GM23338 (cell line): ENCODE data around the gene E2F3. TPM values are rescaled to one million over a fixed set of nuclear protein-coding genes. Genes with fewer than 3 reads are reported as not detected.

Experiments
- ATAC-seq: fragments of 200-7000 bp; cut with Tn5 transposase; 3 replicates; pipeline ENCODE4 v1.9.1; 2020
- DNase-seq: peaks from one replicate; pipeline ENCODE4 v3.0.0-alpha.2; 2015; ENCODE audit warnings: low spot score
- H2AFZ ChIP-seq: fragments of 200-600 bp; sonication (generic); 2 replicates; pipeline ENCODE4 v1.8.0; 2016; ENCODE audit warnings: antibody characterized with exemption, mild to moderate bottlenecking, moderate library complexity
- H3F3A ChIP-seq: fragments of 200-600 bp; sonication (generic); replicated peaks from 2 replicates; pipeline ENCODE4 v1.8.0; 2017; ENCODE audit warnings: antibody characterized with exemption, mixed run types, low read depth
- H3K27ac ChIP-seq: fragments of 200-600 bp; sonication (generic); 2 replicates; pipeline ENCODE4 v1.6.1; 2016; ENCODE audit warnings: low read depth
- H3K27me3 ChIP-seq: fragments of 200-600 bp; sonication (generic); 2 replicates; pipeline ENCODE4 v1.8.0; 2016; ENCODE audit warnings: mild to moderate bottlenecking, mixed run types, moderate library complexity; ENCODE audit not compliant: insufficient read depth
- H3K36me3 ChIP-seq: fragments of 200-600 bp; sonication (generic); 2 replicates; pipeline ENCODE4 v1.8.0; 2016; ENCODE audit warnings: mild to moderate bottlenecking; ENCODE audit not compliant: insufficient read depth
- H3K4me1 ChIP-seq: fragments of 200-600 bp; sonication (generic); 2 replicates; pipeline ENCODE4 v1.8.0; 2016; ENCODE audit warnings: mild to moderate bottlenecking, moderate library complexity; ENCODE audit not compliant: insufficient read depth
- H3K4me2 ChIP-seq: fragments of 200-600 bp; sonication (generic); 2 replicates; pipeline ENCODE4 v1.7.1; 2017; ENCODE audit warnings: mixed run types
- H3K4me3 ChIP-seq: fragments of 200-600 bp; sonication (generic); 2 replicates; pipeline ENCODE4 v1.6.1; 2016; ENCODE audit warnings: mixed run types
- H3K79me2 ChIP-seq: fragments of 200-600 bp; sonication (generic); replicated peaks from 2 replicates; pipeline ENCODE4 v1.8.0; 2017; ENCODE audit warnings: mild to moderate bottlenecking; ENCODE audit not compliant: insufficient read depth
- H3K9me2 ChIP-seq: fragments of 200-600 bp; sonication (generic); 2 replicates; pipeline ENCODE4 v1.8.0; 2017; ENCODE audit not compliant: insufficient read depth
- H4K20me1 ChIP-seq: fragments of 200-600 bp; sonication (generic); replicated peaks from 2 replicates; pipeline ENCODE4 v1.8.0; 2017; ENCODE audit warnings: mild to moderate bottlenecking; ENCODE audit not compliant: insufficient read depth
- H3K27ac Mint-ChIP-seq: 2 replicates; pipeline ENCODE4 v1.8.0; 2020; ENCODE audit warnings: inconsistent platforms, mild to moderate bottlenecking, moderate library complexity, mixed read lengths
- H3K27me3 Mint-ChIP-seq: 3 replicates; pipeline ENCODE4 v1.8.0; 2022; ENCODE audit warnings: low read depth, mild to moderate bottlenecking, moderate library complexity, mixed read lengths, inconsistent platforms; ENCODE audit not compliant: insufficient read depth, poor library complexity
- H3K36me3 Mint-ChIP-seq: 3 replicates; pipeline ENCODE4 v1.8.0; 2021; ENCODE audit warnings: low read depth, mild to moderate bottlenecking, inconsistent platforms, moderate library complexity, mixed read lengths
- H3K4me1 Mint-ChIP-seq: 3 replicates; pipeline ENCODE4 v1.8.0; 2020; ENCODE audit warnings: mild to moderate bottlenecking, inconsistent platforms, mixed read lengths
- H3K4me3 Mint-ChIP-seq: 3 replicates; pipeline ENCODE4 v1.8.0; 2021; ENCODE audit warnings: moderate library complexity, mild to moderate bottlenecking, inconsistent platforms, mixed read lengths
- H3K9me3 Mint-ChIP-seq: 3 replicates; pipeline ENCODE4 v1.8.0; 2020; ENCODE audit warnings: moderate library complexity, mild to moderate bottlenecking, inconsistent platforms, mixed read lengths
- CREB1 ChIP-seq: fragments of 250-450 bp; sonication (Bioruptor Pico); IDR thresholded peaks from 2 replicates; pipeline ENCODE4 v1.5.0; 2020; ENCODE audit warnings: low read depth, mild to moderate bottlenecking, moderate library complexity
- EZH2 ChIP-seq: fragments of 200-600 bp; sonication (generic); IDR thresholded peaks from one replicate; pipeline ENCODE4 v1.8.0; 2017; ENCODE audit warnings: antibody characterized with exemption, mild to moderate bottlenecking, low read depth; ENCODE audit not compliant: unreplicated experiment
- EZH2phosphoT487 ChIP-seq: fragments of 200-600 bp; sonication (generic); IDR thresholded peaks from one replicate; pipeline ENCODE4 v1.8.1; 2018; ENCODE audit warnings: antibody characterized with exemption; ENCODE audit not compliant: unreplicated experiment
- JUNB ChIP-seq: IDR thresholded peaks from one replicate; pipeline ENCODE4 v1.6.1; 2016; ENCODE audit warnings: antibody characterized with exemption; ENCODE audit not compliant: unreplicated experiment
- NANOG ChIP-seq: IDR thresholded peaks from 2 replicates; pipeline ENCODE4 v1.6.1; 2016; ENCODE audit warnings: antibody characterized with exemption, borderline replicate concordance
- POLR2AphosphoS5 ChIP-seq: IDR thresholded peaks from 2 replicates; pipeline ENCODE4 v1.6.1; 2016; ENCODE audit warnings: antibody characterized with exemption, low read depth
- STAT1 ChIP-seq: IDR thresholded peaks from one replicate; pipeline ENCODE4 v1.6.1; 2016; ENCODE audit warnings: antibody characterized with exemption; ENCODE audit not compliant: unreplicated experiment
- ZNF114 ChIP-seq: fragments of 250-450 bp; sonication (Bioruptor Pico); IDR thresholded peaks from 2 replicates; pipeline ENCODE4 v1.5.0; 2020; ENCODE audit warnings: mild to moderate bottlenecking, moderate library complexity
- ZNF331 ChIP-seq: fragments of 250-450 bp; sonication (Bioruptor Pico); IDR thresholded peaks from 2 replicates; pipeline ENCODE4 v1.5.0; 2020; ENCODE audit warnings: low read depth, mild to moderate bottlenecking, moderate library complexity
- polyA plus RNA-seq: library from polyadenylated mRNA; unstranded; fragments of >200 nt; fragmentation: Nextera tagmentation; extraction: Ambion mirVana; gene quantifications from 2 replicates; pipeline ENCODE4 v1.2.1, GENCODE V29; 2016
- total RNA-seq: library from RNA; depleted of rRNA; stranded (reverse); fragments of >200 nt; shearing (Covaris generic); gene quantifications from 2 replicates; pipeline ENCODE4 v1.2.3, GENCODE V29; 2014
- TF ChIP-seq, protein P1 (sequence below): fragments of 250-450 bp; sonication (Bioruptor Pico); IDR thresholded peaks from 2 replicates; pipeline ENCODE4 v1.5.0; 2020; ENCODE audit warnings: mild to moderate bottlenecking, moderate library complexity
- TF ChIP-seq, protein P2 (sequence below): IDR thresholded peaks from 2 replicates; pipeline ENCODE4 v1.6.1; 2016; ENCODE audit warnings: antibody characterized with exemption
- TF ChIP-seq, protein P3 (sequence below): IDR thresholded peaks from one replicate; pipeline ENCODE4 v1.6.1; 2018; ENCODE audit warnings: antibody characterized with exemption; ENCODE audit not compliant: unreplicated experiment
- TF ChIP-seq, protein P4 (sequence below), 2 experiments: fragments of 200-600 bp in 1 of 2; sonication (generic) in 1 of 2; conservative IDR thresholded peaks; 2 replicates each; pipeline versions ENCODE4 v1.5.1 to v1.6.1; 2016 to 2017; ENCODE audit warnings: antibody characterized with exemption in 2 of 2, low read depth in 2 of 2, mild to moderate bottlenecking in 2 of 2, moderate library complexity in 1 of 2

The E2F3 gene
- total and polyA plus RNA-seq, 2 experiments from 2014 or later, result 27.2 to 33.5 TPM

DNA sequence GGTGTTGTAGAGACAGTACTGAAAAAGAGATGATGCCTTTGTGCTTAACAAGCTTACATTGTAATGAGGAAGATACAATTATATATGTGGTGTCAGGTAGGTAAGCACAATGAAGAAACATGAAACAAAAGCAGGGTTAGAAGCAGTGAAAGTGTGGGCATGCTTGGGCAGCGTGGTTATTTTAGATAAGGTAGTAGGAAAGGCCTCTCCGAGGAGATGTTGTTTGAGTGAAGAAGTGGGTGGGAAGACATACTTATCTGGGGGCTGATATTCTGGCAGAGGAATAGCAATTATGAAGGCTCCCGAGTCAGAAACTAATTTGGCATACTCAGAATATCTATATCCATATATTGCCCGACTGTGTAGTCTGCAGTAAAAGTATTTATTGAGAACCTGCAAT is 137.2 kb downstream of the E2F3 start:
- H3K4me2 ChIP-seq, result no peak overlapping the region
- peaks cover 12% of the 10 kb centered on the region for H4K20me1 ChIP-seq
- H3K4me3 ChIP-seq, result no peak overlapping the region
- Mint-ChIP-seq H3K9me3 (no peaks in the 10 kb centered on the region), H3K36me3 (peaks cover 13% of the 10 kb centered on the region; the same call in 1 of the 3 replicates), H3K27ac (no peak overlapping the region), H3K4me3 (no peak overlapping the region), H3K27me3 (peaks cover 6% of the 10 kb centered on the region), H3K4me1 (peaks cover 5% of the 10 kb centered on the region; the same call in 2 of the 3 replicates)
- H3K27ac ChIP-seq, result peak overlapping the region; percentile 45
- no peaks in the 10 kb centered on the region for H3K36me3 ChIP-seq
- peaks cover 90% of the 10 kb centered on the region for H3K79me2 ChIP-seq
- no peaks in the 10 kb centered on the region for H3K9me2 ChIP-seq
- H3K4me1 ChIP-seq, result peaks cover 8% of the 10 kb centered on the region; the same call in 1 of the 2 replicates
- ATAC-seq (no peak), DNase-seq (no peak)
- no peak overlapping the region for H2AFZ ChIP-seq
- no peaks in the 10 kb centered on the region for H3K27me3 ChIP-seq
- no peaks in the 10 kb centered on the region for H3F3A ChIP-seq
- no peak for TF ChIP-seq EZH2phosphoT487
- no peak for TF ChIP-seq ZNF114
- TF ChIP-seq, protein P1, sequence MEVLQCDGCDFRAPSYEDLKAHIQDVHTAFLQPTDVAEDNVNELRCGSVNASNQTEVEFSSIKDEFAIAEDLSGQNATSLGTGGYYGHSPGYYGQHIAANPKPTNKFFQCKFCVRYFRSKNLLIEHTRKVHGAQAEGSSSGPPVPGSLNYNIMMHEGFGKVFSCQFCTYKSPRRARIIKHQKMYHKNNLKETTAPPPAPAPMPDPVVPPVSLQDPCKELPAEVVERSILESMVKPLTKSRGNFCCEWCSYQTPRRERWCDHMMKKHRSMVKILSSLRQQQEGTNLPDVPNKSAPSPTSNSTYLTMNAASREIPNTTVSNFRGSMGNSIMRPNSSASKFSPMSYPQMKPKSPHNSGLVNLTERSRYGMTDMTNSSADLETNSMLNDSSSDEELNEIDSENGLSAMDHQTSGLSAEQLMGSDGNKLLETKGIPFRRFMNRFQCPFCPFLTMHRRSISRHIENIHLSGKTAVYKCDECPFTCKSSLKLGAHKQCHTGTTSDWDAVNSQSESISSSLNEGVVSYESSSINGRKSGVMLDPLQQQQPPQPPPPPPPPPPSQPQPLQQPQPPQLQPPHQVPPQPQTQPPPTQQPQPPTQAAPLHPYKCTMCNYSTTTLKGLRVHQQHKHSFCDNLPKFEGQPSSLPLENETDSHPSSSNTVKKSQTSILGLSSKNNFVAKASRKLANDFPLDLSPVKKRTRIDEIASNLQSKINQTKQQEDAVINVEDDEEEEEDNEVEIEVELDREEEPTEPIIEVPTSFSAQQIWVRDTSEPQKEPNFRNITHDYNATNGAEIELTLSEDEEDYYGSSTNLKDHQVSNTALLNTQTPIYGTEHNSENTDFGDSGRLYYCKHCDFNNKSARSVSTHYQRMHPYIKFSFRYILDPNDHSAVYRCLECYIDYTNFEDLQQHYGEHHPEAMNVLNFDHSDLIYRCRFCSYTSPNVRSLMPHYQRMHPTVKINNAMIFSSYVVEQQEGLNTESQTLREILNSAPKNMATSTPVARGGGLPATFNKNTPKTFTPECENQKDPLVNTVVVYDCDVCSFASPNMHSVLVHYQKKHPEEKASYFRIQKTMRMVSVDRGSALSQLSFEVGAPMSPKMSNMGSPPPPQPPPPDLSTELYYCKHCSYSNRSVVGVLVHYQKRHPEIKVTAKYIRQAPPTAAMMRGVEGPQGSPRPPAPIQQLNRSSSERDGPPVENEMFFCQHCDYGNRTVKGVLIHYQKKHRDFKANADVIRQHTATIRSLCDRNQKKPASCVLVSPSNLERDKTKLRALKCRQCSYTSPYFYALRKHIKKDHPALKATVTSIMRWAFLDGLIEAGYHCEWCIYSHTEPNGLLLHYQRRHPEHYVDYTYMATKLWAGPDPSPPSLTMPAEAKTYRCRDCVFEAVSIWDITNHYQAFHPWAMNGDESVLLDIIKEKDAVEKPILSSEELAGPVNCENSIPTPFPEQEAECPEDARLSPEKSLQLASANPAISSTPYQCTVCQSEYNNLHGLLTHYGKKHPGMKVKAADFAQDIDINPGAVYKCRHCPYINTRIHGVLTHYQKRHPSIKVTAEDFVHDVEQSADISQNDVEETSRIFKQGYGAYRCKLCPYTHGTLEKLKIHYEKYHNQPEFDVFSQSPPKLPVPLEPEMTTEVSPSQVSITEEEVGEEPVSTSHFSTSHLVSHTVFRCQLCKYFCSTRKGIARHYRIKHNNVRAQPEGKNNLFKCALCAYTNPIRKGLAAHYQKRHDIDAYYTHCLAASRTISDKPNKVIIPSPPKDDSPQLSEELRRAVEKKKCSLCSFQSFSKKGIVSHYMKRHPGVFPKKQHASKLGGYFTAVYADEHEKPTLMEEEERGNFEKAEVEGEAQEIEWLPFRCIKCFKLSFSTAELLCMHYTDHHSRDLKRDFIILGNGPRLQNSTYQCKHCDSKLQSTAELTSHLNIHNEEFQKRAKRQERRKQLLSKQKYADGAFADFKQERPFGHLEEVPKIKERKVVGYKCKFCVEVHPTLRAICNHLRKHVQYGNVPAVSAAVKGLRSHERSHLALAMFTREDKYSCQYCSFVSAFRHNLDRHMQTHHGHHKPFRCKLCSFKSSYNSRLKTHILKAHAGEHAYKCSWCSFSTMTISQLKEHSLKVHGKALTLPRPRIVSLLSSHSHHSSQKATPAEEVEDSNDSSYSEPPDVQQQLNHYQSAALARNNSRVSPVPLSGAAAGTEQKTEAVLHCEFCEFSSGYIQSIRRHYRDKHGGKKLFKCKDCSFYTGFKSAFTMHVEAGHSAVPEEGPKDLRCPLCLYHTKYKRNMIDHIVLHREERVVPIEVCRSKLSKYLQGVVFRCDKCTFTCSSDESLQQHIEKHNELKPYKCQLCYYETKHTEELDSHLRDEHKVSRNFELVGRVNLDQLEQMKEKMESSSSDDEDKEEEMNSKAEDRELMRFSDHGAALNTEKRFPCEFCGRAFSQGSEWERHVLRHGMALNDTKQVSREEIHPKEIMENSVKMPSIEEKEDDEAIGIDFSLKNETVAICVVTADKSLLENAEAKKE (CRISPR knock-in tag), result no peak
- TF ChIP-seq, protein P2, sequence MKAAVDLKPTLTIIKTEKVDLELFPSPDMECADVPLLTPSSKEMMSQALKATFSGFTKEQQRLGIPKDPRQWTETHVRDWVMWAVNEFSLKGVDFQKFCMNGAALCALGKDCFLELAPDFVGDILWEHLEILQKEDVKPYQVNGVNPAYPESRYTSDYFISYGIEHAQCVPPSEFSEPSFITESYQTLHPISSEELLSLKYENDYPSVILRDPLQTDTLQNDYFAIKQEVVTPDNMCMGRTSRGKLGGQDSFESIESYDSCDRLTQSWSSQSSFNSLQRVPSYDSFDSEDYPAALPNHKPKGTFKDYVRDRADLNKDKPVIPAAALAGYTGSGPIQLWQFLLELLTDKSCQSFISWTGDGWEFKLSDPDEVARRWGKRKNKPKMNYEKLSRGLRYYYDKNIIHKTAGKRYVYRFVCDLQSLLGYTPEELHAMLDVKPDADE, result no peak
- TF ChIP-seq, protein P3, sequence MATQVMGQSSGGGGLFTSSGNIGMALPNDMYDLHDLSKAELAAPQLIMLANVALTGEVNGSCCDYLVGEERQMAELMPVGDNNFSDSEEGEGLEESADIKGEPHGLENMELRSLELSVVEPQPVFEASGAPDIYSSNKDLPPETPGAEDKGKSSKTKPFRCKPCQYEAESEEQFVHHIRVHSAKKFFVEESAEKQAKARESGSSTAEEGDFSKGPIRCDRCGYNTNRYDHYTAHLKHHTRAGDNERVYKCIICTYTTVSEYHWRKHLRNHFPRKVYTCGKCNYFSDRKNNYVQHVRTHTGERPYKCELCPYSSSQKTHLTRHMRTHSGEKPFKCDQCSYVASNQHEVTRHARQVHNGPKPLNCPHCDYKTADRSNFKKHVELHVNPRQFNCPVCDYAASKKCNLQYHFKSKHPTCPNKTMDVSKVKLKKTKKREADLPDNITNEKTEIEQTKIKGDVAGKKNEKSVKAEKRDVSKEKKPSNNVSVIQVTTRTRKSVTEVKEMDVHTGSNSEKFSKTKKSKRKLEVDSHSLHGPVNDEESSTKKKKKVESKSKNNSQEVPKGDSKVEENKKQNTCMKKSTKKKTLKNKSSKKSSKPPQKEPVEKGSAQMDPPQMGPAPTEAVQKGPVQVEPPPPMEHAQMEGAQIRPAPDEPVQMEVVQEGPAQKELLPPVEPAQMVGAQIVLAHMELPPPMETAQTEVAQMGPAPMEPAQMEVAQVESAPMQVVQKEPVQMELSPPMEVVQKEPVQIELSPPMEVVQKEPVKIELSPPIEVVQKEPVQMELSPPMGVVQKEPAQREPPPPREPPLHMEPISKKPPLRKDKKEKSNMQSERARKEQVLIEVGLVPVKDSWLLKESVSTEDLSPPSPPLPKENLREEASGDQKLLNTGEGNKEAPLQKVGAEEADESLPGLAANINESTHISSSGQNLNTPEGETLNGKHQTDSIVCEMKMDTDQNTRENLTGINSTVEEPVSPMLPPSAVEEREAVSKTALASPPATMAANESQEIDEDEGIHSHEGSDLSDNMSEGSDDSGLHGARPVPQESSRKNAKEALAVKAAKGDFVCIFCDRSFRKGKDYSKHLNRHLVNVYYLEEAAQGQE, result no peak
- no peak for TF ChIP-seq EZH2
- TF ChIP-seq, protein P4, sequence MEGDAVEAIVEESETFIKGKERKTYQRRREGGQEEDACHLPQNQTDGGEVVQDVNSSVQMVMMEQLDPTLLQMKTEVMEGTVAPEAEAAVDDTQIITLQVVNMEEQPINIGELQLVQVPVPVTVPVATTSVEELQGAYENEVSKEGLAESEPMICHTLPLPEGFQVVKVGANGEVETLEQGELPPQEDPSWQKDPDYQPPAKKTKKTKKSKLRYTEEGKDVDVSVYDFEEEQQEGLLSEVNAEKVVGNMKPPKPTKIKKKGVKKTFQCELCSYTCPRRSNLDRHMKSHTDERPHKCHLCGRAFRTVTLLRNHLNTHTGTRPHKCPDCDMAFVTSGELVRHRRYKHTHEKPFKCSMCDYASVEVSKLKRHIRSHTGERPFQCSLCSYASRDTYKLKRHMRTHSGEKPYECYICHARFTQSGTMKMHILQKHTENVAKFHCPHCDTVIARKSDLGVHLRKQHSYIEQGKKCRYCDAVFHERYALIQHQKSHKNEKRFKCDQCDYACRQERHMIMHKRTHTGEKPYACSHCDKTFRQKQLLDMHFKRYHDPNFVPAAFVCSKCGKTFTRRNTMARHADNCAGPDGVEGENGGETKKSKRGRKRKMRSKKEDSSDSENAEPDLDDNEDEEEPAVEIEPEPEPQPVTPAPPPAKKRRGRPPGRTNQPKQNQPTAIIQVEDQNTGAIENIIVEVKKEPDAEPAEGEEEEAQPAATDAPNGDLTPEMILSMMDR (conservative IDR thresholded peaks at IDR 0.05; ENCODE audit: low read depth in 2 of 2), result no peak
- no peak for TF ChIP-seq STAT1
- no peak for TF ChIP-seq CREB1
- TF ChIP-seq NANOG, result no peak
- no peak for TF ChIP-seq POLR2AphosphoS5
- no peak for TF ChIP-seq JUNB
- TF ChIP-seq ZNF331 (CRISPR knock-in tag), result no peak
